Body of pancreas (tissue), 4 donors: ENCODE measurements around the gene DOK1. TPM values are rescaled to one million over a fixed set of nuclear protein-coding genes. Genes with fewer than 3 reads are reported as not detected.

Experiments used
- ATAC-seq: fragments of 150-250 bp; one replicate; pipeline ENCODE4 v1.9.1; 2016
- DNase-seq, 4 donors: peaks; one replicate each; pipeline ENCODE4 v3.0.0-alpha.2; 2019
- H3K27ac ChIP-seq, 4 donors: fragments of 200-600 bp; sonication (generic); 1 replicate in 3 of 4; 2 replicates in 1 of 4; pipeline versions ENCODE4 v1.5.1 to v1.6.1; 2016 to 2019; ENCODE audit warnings: mild to moderate bottlenecking in 1 of 4, mixed read lengths in 1 of 4, moderate library complexity in 1 of 4
- H3K27me3 ChIP-seq, 2 donors: fragments of 200-600 bp; sonication (generic); one replicate each; pipeline ENCODE4 v1.6.0; 2016; ENCODE audit warnings: mild to moderate bottlenecking in 1 of 2
- H3K36me3 ChIP-seq, 2 donors: fragments of 200-600 bp; sonication (generic); replicated peaks in 1 of 2; 2 replicates each; pipeline ENCODE4 v1.5.1; 2016; ENCODE audit warnings: low read depth in 2 of 2; ENCODE audit not compliant: insufficient read depth in 1 of 2
- H3K4me1 ChIP-seq: fragments of 200-600 bp; sonication (generic); one replicate; pipeline ENCODE4 v1.6.0; 2016
- H3K4me3 ChIP-seq, 2 donors: fragments of 200-600 bp; sonication (generic); 1 replicate in 1 of 2; 2 replicates in 1 of 2; pipeline ENCODE4 v1.5.1; 2016 to 2019
- H3K9me3 ChIP-seq, 3 donors: fragments of 200-600 bp; sonication (generic); 1 replicate in 2 of 3; 2 replicates in 1 of 3; pipeline ENCODE4 v1.5.1; 2016
- POLR2A ChIP-seq, 3 donors: fragments of 450-650 bp; IDR thresholded peaks; one replicate each; pipeline ENCODE4 v1.6.1; 2016; ENCODE audit warnings: antibody characterized with exemption in 3 of 3, mild to moderate bottlenecking in 2 of 3
- WGBS, 2 donors: methylation state at CpG; one replicate each; pipeline ENCODE4 v1.1.5; 2017; 5-methylcytosine and 5-hydroxymethylcytosine counted together
- intact Hi-C: fragments of 100-400 bp; cut with DNase I; formaldehyde crosslinking; loops from one replicate; pipeline ENCODE4 v1.15.1; 2023
- total RNA-seq, 2 donors: library from RNA; depleted of rRNA; stranded (reverse); fragments of >200 nt; gene quantifications; one replicate each; pipeline ENCODE4 v1.1.0, GENCODE V29; 2016
- TF ChIP-seq, protein P1 (sequence below), 7 experiments: fragments of 450-650 bp in 4 of 7; fragments of 200-600 bp in 3 of 7; sonication (generic) in 3 of 7; IDR thresholded peaks; one replicate each; pipeline ENCODE4 v1.5.1; 2016 to 2019; ENCODE audit warnings: antibody characterized with exemption in 7 of 7

DOK1 gene
- total RNA-seq, 2 donors from 2014 or later = 9.2 to 15.3 TPM

GRCh38 chr2:74534411-74534810, 20.1 kb upstream of the DOK1 start:
- TF ChIP-seq, protein P1, sequence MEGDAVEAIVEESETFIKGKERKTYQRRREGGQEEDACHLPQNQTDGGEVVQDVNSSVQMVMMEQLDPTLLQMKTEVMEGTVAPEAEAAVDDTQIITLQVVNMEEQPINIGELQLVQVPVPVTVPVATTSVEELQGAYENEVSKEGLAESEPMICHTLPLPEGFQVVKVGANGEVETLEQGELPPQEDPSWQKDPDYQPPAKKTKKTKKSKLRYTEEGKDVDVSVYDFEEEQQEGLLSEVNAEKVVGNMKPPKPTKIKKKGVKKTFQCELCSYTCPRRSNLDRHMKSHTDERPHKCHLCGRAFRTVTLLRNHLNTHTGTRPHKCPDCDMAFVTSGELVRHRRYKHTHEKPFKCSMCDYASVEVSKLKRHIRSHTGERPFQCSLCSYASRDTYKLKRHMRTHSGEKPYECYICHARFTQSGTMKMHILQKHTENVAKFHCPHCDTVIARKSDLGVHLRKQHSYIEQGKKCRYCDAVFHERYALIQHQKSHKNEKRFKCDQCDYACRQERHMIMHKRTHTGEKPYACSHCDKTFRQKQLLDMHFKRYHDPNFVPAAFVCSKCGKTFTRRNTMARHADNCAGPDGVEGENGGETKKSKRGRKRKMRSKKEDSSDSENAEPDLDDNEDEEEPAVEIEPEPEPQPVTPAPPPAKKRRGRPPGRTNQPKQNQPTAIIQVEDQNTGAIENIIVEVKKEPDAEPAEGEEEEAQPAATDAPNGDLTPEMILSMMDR (IDR thresholded peaks at IDR 0.05) = no peak
- no peak for TF ChIP-seq POLR2A (IDR thresholded peaks at IDR 0.05)
- Histone ChIP-seq H3K9me3 (no peaks in the 10 kb centered on the region), H3K36me3 (no peaks in the 10 kb centered on the region), H3K27ac (no peak overlapping the region), H3K27me3 (no peaks in the 10 kb centered on the region), H3K4me3 (no peak overlapping the region), H3K4me1 (peaks cover 12% of the 10 kb centered on the region)
- ATAC-seq (no peak), DNase-seq (no peak)
- intact Hi-C loops = no loop called here
- 71 to 75% methylated on average over 10 to 12 of the region's 12 CpGs for WGBS, 2 donors

GRCh38 chr2:74535440-74535965, 19.0 kb upstream of the DOK1 start:
- 73 to 74% methylated on average over 6 to 10 of the region's 10 CpGs for WGBS, 2 donors
- Histone ChIP-seq H3K9me3 (no peaks in the 10 kb centered on the region), H3K27me3 (no peaks in the 10 kb centered on the region), H3K4me3 (no peak overlapping the region), H3K36me3 (no peaks in the 10 kb centered on the region), H3K4me1 (peaks cover 9% of the 10 kb centered on the region), H3K27ac (no peak overlapping the region)
- ATAC-seq (no peak), DNase-seq (no peak)
- TF ChIP-seq, protein P1 (IDR thresholded peaks at IDR 0.05) = no peak
- no peak for TF ChIP-seq POLR2A (IDR thresholded peaks at IDR 0.05)
- intact Hi-C loops = no loop called here

DNA sequence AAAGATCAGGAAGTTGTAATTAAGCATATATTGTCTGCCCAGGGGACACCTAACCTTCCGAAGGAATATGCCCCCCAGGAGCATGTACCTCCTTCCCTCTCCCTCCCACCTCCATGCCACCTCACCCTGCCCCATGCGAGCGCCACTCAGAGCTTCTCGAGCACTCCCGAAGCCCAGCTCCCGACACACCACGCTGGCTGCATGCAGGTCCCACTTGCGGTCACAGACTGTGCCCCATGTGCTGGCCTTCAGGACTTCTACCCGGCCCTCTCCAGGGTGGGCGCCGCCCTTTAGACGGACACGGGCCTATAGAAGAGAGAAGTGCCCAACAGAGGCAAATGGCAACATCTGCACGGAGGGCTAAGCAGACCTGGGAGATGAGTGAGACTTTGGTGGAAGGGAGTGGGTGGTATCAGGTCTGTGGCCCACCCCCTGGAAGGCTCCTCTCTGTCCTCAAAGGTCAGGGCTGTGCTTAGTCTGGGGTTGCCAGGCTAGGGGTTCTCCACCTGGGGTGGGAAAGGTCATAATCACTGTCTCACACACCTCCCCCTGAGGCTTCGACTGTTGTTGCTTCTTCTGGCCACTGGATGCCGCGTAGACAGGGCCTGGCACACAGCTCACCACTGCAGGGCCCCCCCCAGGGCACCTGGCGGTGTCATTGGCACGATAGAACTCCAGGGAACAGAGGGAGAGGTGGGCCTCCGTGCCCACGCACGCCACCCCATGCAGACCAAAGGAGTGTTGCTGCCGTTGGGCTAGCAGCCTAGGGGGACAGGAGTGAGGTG, 18.2 kb upstream of the DOK1 start:
- TF ChIP-seq POLR2A (IDR thresholded peaks at IDR 0.05) = no peak
- TF ChIP-seq, protein P1 (IDR thresholded peaks at IDR 0.05) = no peak
- H3K4me3 ChIP-seq = no peak overlapping the region
- H3K4me1 ChIP-seq = peaks cover under 1% of the 10 kb centered on the region
- no peaks in the 10 kb centered on the region for H3K9me3 ChIP-seq
- no peak overlapping the region for H3K27ac ChIP-seq
- WGBS, 2 donors = 72 to 73% methylated on average over 21 to 23 of the region's 23 CpGs
- ATAC-seq = no peak
- no peak for DNase-seq
- H3K36me3 ChIP-seq = no peaks in the 10 kb centered on the region
- H3K27me3 ChIP-seq = no peaks in the 10 kb centered on the region
- intact Hi-C loops = no loop called here

DNA sequence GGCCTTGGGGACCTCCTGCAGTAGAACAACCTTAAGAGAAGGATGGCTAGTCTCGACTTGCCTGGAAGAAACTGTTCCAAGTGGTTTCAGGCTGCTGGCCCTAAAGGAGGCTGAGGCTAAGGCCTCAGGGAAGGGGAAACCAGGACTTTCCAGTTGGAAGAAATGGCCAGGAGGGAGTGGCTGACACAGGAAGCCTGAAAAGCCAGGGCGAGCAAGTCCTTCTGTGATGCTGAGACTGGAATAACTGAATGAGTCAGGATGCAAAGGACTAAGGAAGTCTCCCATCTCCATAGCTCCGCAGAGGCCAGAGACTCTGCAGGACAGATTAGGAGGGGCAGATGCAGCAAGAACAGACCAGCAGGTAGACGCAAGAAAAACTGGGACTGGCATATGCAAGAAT, 17.4 kb upstream of the DOK1 start:
- Histone ChIP-seq H3K4me1 (no peaks in the 10 kb centered on the region), H3K27ac (no peak overlapping the region), H3K36me3 (no peaks in the 10 kb centered on the region), H3K9me3 (no peaks in the 10 kb centered on the region), H3K4me3 (no peak overlapping the region), H3K27me3 (no peaks in the 10 kb centered on the region)
- intact Hi-C loops = no loop called here
- ATAC-seq (no peak), DNase-seq (no peak)
- WGBS, 2 donors = 38 to 48% methylated on average over 4 of the region's 4 CpGs
- TF ChIP-seq, protein P1 (IDR thresholded peaks at IDR 0.05) = no peak
- TF ChIP-seq POLR2A (IDR thresholded peaks at IDR 0.05) = no peak
